Brain microvascular endothelial cell (primary cell): ENCODE results near the gene HOXB5.

Experiments used
- DNase-seq: peaks from one replicate; pipeline ENCODE4 v3.0.0-alpha.2; 2020
- H3K27ac ChIP-seq: fragments of 250-450 bp; sonication (Bioruptor Pico); 2 replicates; pipeline ENCODE4 v1.5.1; 2020; ENCODE audit warnings: mild to moderate bottlenecking, moderate library complexity
- H3K27me3 ChIP-seq: fragments of 250-450 bp; sonication (Bioruptor Pico); replicated peaks from 2 replicates; pipeline ENCODE4 v1.5.1; 2020; ENCODE audit warnings: mild to moderate bottlenecking
- H3K36me3 ChIP-seq: fragments of 250-450 bp; sonication (Bioruptor Pico); replicated peaks from 2 replicates; pipeline ENCODE4 v1.5.1; 2020; ENCODE audit warnings: mild to moderate bottlenecking
- H3K4me3 ChIP-seq: 2 replicates; pipeline ENCODE4 v1.5.1; 2011; ENCODE audit warnings: low read depth, mild to moderate bottlenecking, control low read depth, low read length, moderate library complexity
- in situ Hi-C: cut with HindIII; loops from 2 replicates; pipeline ENCODE4 v1.10.0; 2017; ENCODE audit warnings: low sequenced_read_pairs, low pct_ligation_motif_present
- TF ChIP-seq, protein P1 (sequence below): IDR thresholded peaks from 2 replicates; pipeline ENCODE4 v1.5.1; 2011; ENCODE audit warnings: low read depth, mild to moderate bottlenecking, moderate library complexity, low read length, control low read depth, inconsistent platforms; ENCODE audit errors: missing control alignments

HOXB5 gene

DNA sequence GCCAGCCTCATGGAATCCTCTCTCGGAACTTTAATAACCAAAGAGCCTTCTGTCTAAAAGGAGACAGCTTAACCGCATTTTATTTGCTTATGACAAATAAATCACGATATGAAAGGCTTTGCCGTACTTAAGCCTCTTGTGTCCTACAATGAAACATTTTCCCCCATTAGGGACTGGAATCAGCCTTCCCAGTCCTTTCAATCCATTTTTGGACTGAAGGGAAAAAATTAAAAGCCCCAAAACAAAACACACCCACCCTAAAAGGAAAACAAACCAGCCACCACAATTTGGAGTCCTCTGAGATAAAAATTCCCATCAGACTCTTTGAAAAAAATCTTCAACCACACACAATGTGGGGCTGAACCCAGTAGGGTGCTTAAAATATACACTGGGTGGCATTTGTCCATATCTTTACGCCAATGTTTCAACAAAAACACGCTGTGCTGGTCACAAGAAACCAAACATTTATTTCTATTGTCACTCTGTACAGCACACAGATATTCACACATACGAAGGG, 18.5 kb downstream of the HOXB5 start:
- in situ Hi-C loops = no loop called here
- H3K27me3 ChIP-seq = peaks cover 92% of the 10 kb centered on the region
- TF ChIP-seq, protein P1, sequence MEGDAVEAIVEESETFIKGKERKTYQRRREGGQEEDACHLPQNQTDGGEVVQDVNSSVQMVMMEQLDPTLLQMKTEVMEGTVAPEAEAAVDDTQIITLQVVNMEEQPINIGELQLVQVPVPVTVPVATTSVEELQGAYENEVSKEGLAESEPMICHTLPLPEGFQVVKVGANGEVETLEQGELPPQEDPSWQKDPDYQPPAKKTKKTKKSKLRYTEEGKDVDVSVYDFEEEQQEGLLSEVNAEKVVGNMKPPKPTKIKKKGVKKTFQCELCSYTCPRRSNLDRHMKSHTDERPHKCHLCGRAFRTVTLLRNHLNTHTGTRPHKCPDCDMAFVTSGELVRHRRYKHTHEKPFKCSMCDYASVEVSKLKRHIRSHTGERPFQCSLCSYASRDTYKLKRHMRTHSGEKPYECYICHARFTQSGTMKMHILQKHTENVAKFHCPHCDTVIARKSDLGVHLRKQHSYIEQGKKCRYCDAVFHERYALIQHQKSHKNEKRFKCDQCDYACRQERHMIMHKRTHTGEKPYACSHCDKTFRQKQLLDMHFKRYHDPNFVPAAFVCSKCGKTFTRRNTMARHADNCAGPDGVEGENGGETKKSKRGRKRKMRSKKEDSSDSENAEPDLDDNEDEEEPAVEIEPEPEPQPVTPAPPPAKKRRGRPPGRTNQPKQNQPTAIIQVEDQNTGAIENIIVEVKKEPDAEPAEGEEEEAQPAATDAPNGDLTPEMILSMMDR = no peak
- DNase-seq = no peak
- H3K4me3 ChIP-seq = peak overlapping the region; percentile 13
- no peak overlapping the region for H3K27ac ChIP-seq
- H3K36me3 ChIP-seq = no peaks in the 10 kb centered on the region

DNA sequence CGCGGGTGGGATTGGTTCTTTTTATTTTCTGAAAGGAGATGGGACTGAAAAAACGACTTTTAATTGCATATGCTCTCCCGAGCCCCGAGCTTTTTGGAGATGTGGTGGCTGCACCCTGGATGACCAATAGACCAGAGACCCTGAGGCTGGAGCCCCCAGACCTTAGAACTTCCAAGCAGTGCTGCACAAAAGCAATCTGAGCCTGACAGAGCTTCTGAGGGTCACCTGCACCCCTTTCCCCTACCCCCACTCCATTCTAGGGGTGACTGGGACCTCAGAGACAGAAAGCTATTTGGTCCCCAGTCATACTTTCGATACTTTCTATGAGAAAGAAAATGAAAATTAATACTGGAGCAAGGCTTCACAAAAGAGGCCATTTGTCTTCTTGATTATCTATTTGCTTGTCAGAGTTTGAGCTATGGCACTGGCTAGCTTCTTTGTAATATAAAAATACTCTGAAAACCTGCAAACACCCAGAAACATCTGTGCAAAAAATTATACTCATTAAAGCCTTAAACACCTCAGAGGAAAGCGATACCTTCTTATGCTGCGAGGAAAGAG, 19.0 kb downstream of the HOXB5 start:
- Histone ChIP-seq H3K27me3 (peaks cover 92% of the 10 kb centered on the region), H3K27ac (no peak overlapping the region), H3K4me3 (peak overlapping the region; percentile 13), H3K36me3 (no peaks in the 10 kb centered on the region)
- in situ Hi-C loops = no loop called here
- TF ChIP-seq, protein P1 = no peak
- DNase-seq = no peak

DNA sequence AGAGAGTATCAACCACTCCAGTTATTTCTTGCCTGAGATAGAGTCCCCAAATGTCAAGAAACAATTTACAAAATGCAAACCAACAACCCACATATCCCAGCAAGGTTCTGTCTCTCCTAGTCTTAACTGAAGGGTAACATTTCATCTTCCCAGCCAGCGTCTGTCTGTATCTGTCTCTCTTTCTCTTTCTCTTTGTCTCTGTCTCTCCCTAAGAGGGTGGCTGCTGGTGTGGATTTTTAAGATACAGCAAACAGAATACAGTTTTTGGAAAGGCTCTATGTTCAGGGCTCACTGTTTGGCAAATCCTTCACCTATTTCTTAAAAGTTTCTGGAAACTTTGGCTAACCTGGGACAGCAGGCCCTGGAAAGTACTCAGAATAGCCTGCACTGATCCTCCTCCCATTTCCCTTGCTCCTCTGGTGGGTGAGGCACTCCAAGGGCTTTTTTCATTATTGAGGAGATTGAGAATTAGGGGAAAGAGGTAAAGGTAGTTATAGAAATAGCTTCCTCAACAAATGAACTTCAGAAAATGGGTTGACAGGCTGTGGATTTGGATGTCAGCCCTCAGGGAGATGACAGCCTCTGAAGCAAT, 21.7 kb downstream of the HOXB5 start:
- Histone ChIP-seq H3K27me3 (peaks cover 95% of the 10 kb centered on the region), H3K36me3 (no peaks in the 10 kb centered on the region), H3K4me3 (no peak overlapping the region), H3K27ac (no peak overlapping the region)
- no peak for DNase-seq
- TF ChIP-seq, protein P1 = no peak
- in situ Hi-C loops = no loop called here

DNA sequence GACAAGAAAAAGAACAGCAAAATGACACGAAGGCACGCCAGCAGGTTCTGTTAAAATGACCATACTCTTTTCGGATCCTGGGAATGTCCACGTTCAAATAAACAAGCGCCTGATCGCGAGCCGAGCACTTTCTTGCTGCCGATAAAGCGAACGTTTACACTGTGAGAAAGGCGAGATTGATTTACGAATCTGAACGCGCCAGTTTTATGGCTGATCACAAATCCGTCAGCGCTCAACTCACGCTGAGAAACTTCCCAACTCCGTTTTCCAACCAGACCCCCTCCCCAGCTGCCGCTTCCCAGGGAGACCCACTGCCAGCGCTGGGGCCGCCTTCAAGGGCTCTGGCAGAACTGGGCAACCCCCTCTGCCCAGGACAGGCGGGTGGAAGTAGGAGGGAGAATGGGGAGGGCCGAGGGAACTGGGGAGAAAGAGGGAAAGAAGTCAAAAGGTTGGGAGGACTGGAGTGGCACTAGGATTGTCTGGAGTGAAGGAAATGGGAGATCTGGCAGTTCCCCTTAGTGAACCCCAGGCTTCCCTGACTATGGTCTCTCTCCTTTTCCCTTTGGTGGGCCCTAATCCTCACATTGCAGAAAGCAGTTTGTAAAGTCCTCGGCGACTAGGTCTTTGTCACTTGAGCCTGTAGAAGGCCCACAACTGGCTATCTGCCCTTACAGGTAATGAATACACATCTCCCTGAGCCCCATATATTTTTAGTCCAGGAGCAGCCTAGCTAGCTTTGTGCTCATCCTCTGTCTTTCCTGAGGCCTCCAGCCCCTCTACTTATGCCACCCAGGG, 22.4 kb downstream of the HOXB5 start:
- H3K4me3 ChIP-seq = peak overlapping the region; percentile 3
- in situ Hi-C loops = no loop called here
- no peak overlapping the region for H3K27ac ChIP-seq
- DNase-seq = no peak
- H3K27me3 ChIP-seq = peaks cover 96% of the 10 kb centered on the region
- TF ChIP-seq, protein P1 = no peak
- no peaks in the 10 kb centered on the region for H3K36me3 ChIP-seq

DNA sequence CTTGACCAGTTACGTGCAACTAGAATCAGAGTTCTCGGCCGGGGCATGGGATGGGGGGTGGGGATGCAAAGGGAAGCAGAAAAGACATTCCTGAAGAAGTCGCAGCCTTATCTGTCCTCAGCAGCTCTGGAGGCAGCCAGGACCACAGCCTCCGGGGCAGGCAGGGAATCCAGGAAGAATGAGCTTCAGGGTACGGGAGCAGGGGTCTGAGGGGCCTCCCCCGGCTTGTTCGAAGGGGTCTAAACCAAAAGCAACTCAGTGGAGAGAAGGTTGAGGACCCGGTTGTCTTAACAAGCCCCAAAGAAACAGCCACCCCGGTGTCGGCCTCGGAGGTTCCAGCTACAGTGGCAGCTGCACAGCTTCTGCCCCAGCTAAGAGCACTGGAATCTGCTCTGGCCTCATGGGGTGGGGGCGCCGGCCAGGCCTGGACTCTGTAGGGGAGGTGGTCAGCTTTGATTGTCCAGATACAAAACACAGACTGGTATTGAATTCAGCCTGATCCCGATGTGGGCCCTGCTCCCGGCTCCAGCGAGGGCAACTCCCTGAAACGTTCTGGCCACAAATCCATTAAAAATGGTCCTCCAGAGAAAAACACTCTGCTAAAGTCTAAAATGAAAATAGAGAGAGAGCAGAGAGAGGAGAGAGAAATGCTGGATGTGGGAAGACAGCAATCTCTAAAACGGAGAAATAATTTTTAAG, 23.1 kb downstream of the HOXB5 start:
- TF ChIP-seq, protein P1 = no peak
- Histone ChIP-seq H3K27me3 (peaks cover 97% of the 10 kb centered on the region), H3K27ac (no peak overlapping the region), H3K4me3 (peak overlapping the region; percentile 22), H3K36me3 (no peaks in the 10 kb centered on the region)
- in situ Hi-C loops = no loop called here
- DNase-seq = no peak
